Activated naive CD8-positive, alpha-beta T cell treated with anti-CD3 and anti-CD28 coated beads, Interleukin-2, amount 10 ng/mL, durations not matched to agents 7 days and 5 days (primary cell): ENCODE measurements around the gene CEP83. TPM values are rescaled to one million over a fixed set of nuclear protein-coding genes. Genes with fewer than 3 reads are reported as not detected.

Experiments
- ATAC-seq: fragments of 150-1000 bp; cut with Tn5 transposase; one replicate; pipeline ENCODE4 v1.10.0; 2021; ENCODE audit warnings: low read depth, moderate library complexity
- POLR2A ChIA-PET: fragments of 350-600 bp; sonication (Branson Sonifier 250); formaldehyde crosslinking; loops from one replicate; lab custom pipeline; 2021; ENCODE audit warnings: antibody characterized with exemption; lab: Charles Lee
- DNase-seq: peaks from one replicate; pipeline ENCODE4 v3.0.0; 2021
- H3K27ac Mint-ChIP-seq: one replicate; pipeline ENCODE4 v1.8.0; 2022; ENCODE audit warnings: mild to moderate bottlenecking, mixed read lengths
- H3K27me3 Mint-ChIP-seq: one replicate; pipeline ENCODE4 v1.8.0; 2022; ENCODE audit warnings: mild to moderate bottlenecking, moderate library complexity, mixed read lengths
- H3K36me3 Mint-ChIP-seq: one replicate; pipeline ENCODE4 v1.8.0; 2021; ENCODE audit warnings: mild to moderate bottlenecking, mixed read lengths
- H3K4me1 Mint-ChIP-seq: one replicate; pipeline ENCODE4 v1.8.0; 2021; ENCODE audit warnings: mixed read lengths
- H3K4me3 Mint-ChIP-seq: one replicate; pipeline ENCODE4 v1.8.0; 2022; ENCODE audit warnings: mild to moderate bottlenecking, moderate library complexity, mixed read lengths
- H3K9me3 Mint-ChIP-seq: one replicate; pipeline ENCODE4 v1.8.0; 2021; ENCODE audit warnings: mixed read lengths
- total RNA-seq, 2 experiments: library from RNA; stranded (reverse); gene quantifications; one replicate each; pipeline ENCODE4 v1.2.3, GENCODE V29; 2021

CEP83 gene
- total RNA-seq, 2 experiments from 2014 or later: 13.2 to 19.1 TPM

- H3K27me3 Mint-ChIP-seq: no peaks in the 10 kb centered on the region
- POLR2A ChIA-PET: no interaction called here
- no peak overlapping the region for H3K4me3 Mint-ChIP-seq
- no peak for DNase-seq
- H3K9me3 Mint-ChIP-seq: no peaks in the 10 kb centered on the region
- H3K4me1 Mint-ChIP-seq: peaks cover 49% of the 10 kb centered on the region
- peaks cover 64% of the 10 kb centered on the region for H3K36me3 Mint-ChIP-seq
- no peak overlapping the region for H3K27ac Mint-ChIP-seq
- ATAC-seq: no peak
These were observed 194.1 kb downstream of the CEP83 start for GRCh38 chr12:94265539-94265938.

- H3K27me3 Mint-ChIP-seq: no peaks in the 10 kb centered on the region
- peaks cover 46% of the 10 kb centered on the region for H3K4me1 Mint-ChIP-seq
- peaks cover 65% of the 10 kb centered on the region for H3K36me3 Mint-ChIP-seq
- H3K27ac Mint-ChIP-seq: no peak overlapping the region
- ATAC-seq (no peak), DNase-seq (no peak)
- H3K9me3 Mint-ChIP-seq: no peaks in the 10 kb centered on the region
- no peak overlapping the region for H3K4me3 Mint-ChIP-seq
- POLR2A ChIA-PET: no interaction called here
These were observed 194.8 kb downstream of the CEP83 start for GRCh38 chr12:94264736-94265485.

GRCh38 chr12:94263905-94264561, 195.6 kb downstream of the CEP83 start:
- Mint-ChIP-seq H3K27ac (no peak overlapping the region), H3K36me3 (peaks cover 64% of the 10 kb centered on the region), H3K4me3 (peak overlapping the region; percentile 90), H3K27me3 (no peaks in the 10 kb centered on the region), H3K9me3 (no peaks in the 10 kb centered on the region), H3K4me1 (peaks cover 46% of the 10 kb centered on the region)
- no peak for DNase-seq
- POLR2A ChIA-PET: interaction anchor here (2.6 kb wide), 1 partner anchor 41 kb away, joined by 8 read pairs; no protein-coding TSS in a partner anchor
- no peak for ATAC-seq

GRCh38 chr12:94263011-94263811, 196.5 kb downstream of the CEP83 start:
- Mint-ChIP-seq H3K9me3 (no peaks in the 10 kb centered on the region), H3K27me3 (no peaks in the 10 kb centered on the region), H3K4me1 (peaks cover 44% of the 10 kb centered on the region), H3K27ac (peak overlapping the region; percentile 96), H3K36me3 (peaks cover 62% of the 10 kb centered on the region), H3K4me3 (peak overlapping the region; percentile 90)
- POLR2A ChIA-PET: interaction anchor here (0.6 to 2.6 kb wide), 13 partner anchors 8 to 271 kb away, joined by 3 to 13 read pairs (median 4); partner anchors contain the start of gene PLXNC1
- DNase-seq (peak; percentile 69), ATAC-seq (peak; percentile 57)

- Mint-ChIP-seq H3K27me3 (no peaks in the 10 kb centered on the region), H3K27ac (peak overlapping the region; percentile 96), H3K9me3 (no peaks in the 10 kb centered on the region), H3K4me3 (peak overlapping the region; percentile 90), H3K36me3 (peaks cover 55% of the 10 kb centered on the region), H3K4me1 (peaks cover 39% of the 10 kb centered on the region)
- ATAC-seq (peak; percentile 88), DNase-seq (peak; percentile 76)
- POLR2A ChIA-PET: interaction anchor here (0.6 to 2.6 kb wide), 13 partner anchors 8 to 272 kb away, joined by 3 to 13 read pairs (median 4); partner anchors contain the start of gene PLXNC1
These were observed 197.2 kb downstream of the CEP83 start for GRCh38 chr12:94262228-94263010.

- Mint-ChIP-seq H3K4me3 (peak overlapping the region; percentile 90), H3K27ac (peak overlapping the region; percentile 96), H3K4me1 (peaks cover 35% of the 10 kb centered on the region), H3K36me3 (peaks cover 57% of the 10 kb centered on the region), H3K27me3 (no peaks in the 10 kb centered on the region), H3K9me3 (no peaks in the 10 kb centered on the region)
- ATAC-seq (no peak), DNase-seq (no peak)
- POLR2A ChIA-PET: interaction anchor here (1.4 to 2.6 kb wide), 4 partner anchors 16 to 197 kb away, joined by 3 to 8 read pairs (median 6); no protein-coding TSS in a partner anchor
These were observed 197.9 kb downstream of the CEP83 start for GRCh38 chr12:94261786-94262185.

GRCh38 chr12:94261119-94261518, 198.5 kb downstream of the CEP83 start:
- DNase-seq: no peak
- Mint-ChIP-seq H3K27me3 (no peaks in the 10 kb centered on the region), H3K4me3 (no peak overlapping the region), H3K4me1 (peaks cover 34% of the 10 kb centered on the region), H3K27ac (no peak overlapping the region), H3K9me3 (no peaks in the 10 kb centered on the region), H3K36me3 (peaks cover 61% of the 10 kb centered on the region)
- POLR2A ChIA-PET: no interaction called here
- ATAC-seq: no peak

GRCh38 chr12:94260717-94261116, 198.9 kb downstream of the CEP83 start:
- H3K9me3 Mint-ChIP-seq: no peaks in the 10 kb centered on the region
- peaks cover 61% of the 10 kb centered on the region for H3K36me3 Mint-ChIP-seq
- DNase-seq (no peak), ATAC-seq (no peak)
- H3K4me1 Mint-ChIP-seq: peaks cover 31% of the 10 kb centered on the region
- no peaks in the 10 kb centered on the region for H3K27me3 Mint-ChIP-seq
- H3K4me3 Mint-ChIP-seq: no peak overlapping the region
- POLR2A ChIA-PET: interaction anchor here (0.5 kb wide), 1 partner anchor 1683 kb away, joined by 3 read pairs; the partner anchor contains the start of gene AMDHD1
- H3K27ac Mint-ChIP-seq: no peak overlapping the region

- H3K27me3 Mint-ChIP-seq: no peaks in the 10 kb centered on the region
- peaks cover 61% of the 10 kb centered on the region for H3K36me3 Mint-ChIP-seq
- peaks cover 30% of the 10 kb centered on the region for H3K4me1 Mint-ChIP-seq
- H3K9me3 Mint-ChIP-seq: no peaks in the 10 kb centered on the region
- H3K27ac Mint-ChIP-seq: no peak overlapping the region
- no peak for DNase-seq
- H3K4me3 Mint-ChIP-seq: no peak overlapping the region
- no peak for ATAC-seq
- POLR2A ChIA-PET: interaction anchor here (0.6 kb wide), 1 partner anchor 754 kb away, joined by 3 read pairs; no protein-coding TSS in a partner anchor
These were observed 199.7 kb downstream of the CEP83 start for GRCh38 chr12:94260017-94260416.

GRCh38 chr12:94258593-94258992, 201.1 kb downstream of the CEP83 start:
- POLR2A ChIA-PET: no interaction called here
- Mint-ChIP-seq H3K9me3 (no peaks in the 10 kb centered on the region), H3K27ac (no peak overlapping the region), H3K36me3 (peaks cover 58% of the 10 kb centered on the region), H3K4me1 (peaks cover 21% of the 10 kb centered on the region), H3K4me3 (no peak overlapping the region), H3K27me3 (no peaks in the 10 kb centered on the region)
- ATAC-seq: no peak
- DNase-seq: no peak
